CD4-positive, alpha-beta T cell (primary cell): ENCODE measurements around the gene ZNF177. TPM values are rescaled to one million over a fixed set of nuclear protein-coding genes. Genes with fewer than 3 reads are reported as not detected.

Source experiments
- ATAC-seq: fragments of 200-7000 bp; cut with Tn5 transposase; one replicate; pipeline ENCODE4 v1.10.0; 2022; ENCODE audit warnings: mild to moderate bottlenecking; ENCODE audit not compliant: poor library complexity
- CTCF ChIA-PET: fragments of 350-600 bp; sonication (Branson Sonifier 250); formaldehyde crosslinking; loops from one replicate; lab custom pipeline; 2021; ENCODE audit warnings: antibody characterized with exemption, inconsistent platforms; lab: Charles Lee
- POLR2A ChIA-PET: fragments of 350-600 bp; sonication (Branson Sonifier 250); formaldehyde crosslinking; loops from one replicate; lab custom pipeline; 2021; ENCODE audit warnings: antibody characterized with exemption, inconsistent platforms; lab: Charles Lee
- DNase-seq, 14 experiments: peaks; one replicate each; pipeline ENCODE4 v3.0.0-alpha.2; 2013 to 2020; ENCODE audit warnings: mixed read lengths in 2 of 14
- H3K27ac ChIP-seq, 2 donors: one replicate each; pipeline versions ENCODE4 v1.5.1 to v1.7.0; 2013; ENCODE audit warnings: low read length in 2 of 2, low read depth in 1 of 2, mild to moderate bottlenecking in 1 of 2
- H3K27me3 ChIP-seq, 2 experiments: 1 replicate in 1 of 2; 2 replicates in 1 of 2; pipeline versions ENCODE4 v1.6.1 to v1.7.0; 2013; ENCODE audit warnings: low read length in 2 of 2, control low read depth in 1 of 2, mild to moderate bottlenecking in 1 of 2, moderate library complexity in 1 of 2; ENCODE audit not compliant: insufficient read depth in 2 of 2, control insufficient read depth in 1 of 2
- H3K36me3 ChIP-seq: one replicate; pipeline ENCODE4 v1.6.1; 2013; ENCODE audit warnings: low read length, control low read depth; ENCODE audit not compliant: insufficient read depth
- H3K4me1 ChIP-seq: one replicate; pipeline ENCODE4 v1.6.1; 2013; ENCODE audit warnings: low read length, control low read depth; ENCODE audit not compliant: insufficient read depth
- H3K4me3 ChIP-seq: one replicate; pipeline ENCODE4 v1.5.1; 2013; ENCODE audit warnings: mild to moderate bottlenecking, low read length, moderate library complexity
- H3K9me3 ChIP-seq, 2 experiments: 1 replicate in 1 of 2; 2 replicates in 1 of 2; pipeline versions ENCODE4 v1.6.1 to v1.7.0; 2013; ENCODE audit warnings: low read length in 2 of 2, mild to moderate bottlenecking in 2 of 2, control low read depth in 1 of 2, moderate library complexity in 1 of 2; ENCODE audit not compliant: control insufficient read depth in 1 of 2, insufficient read depth in 1 of 2
- H3K27ac Mint-ChIP-seq: one replicate; pipeline ENCODE4 v1.8.0; 2020; ENCODE audit warnings: mixed read lengths
- H3K27me3 Mint-ChIP-seq: one replicate; pipeline ENCODE4 v1.8.0; 2021; ENCODE audit warnings: mixed read lengths
- H3K36me3 Mint-ChIP-seq: one replicate; pipeline ENCODE4 v1.8.0; 2021; ENCODE audit warnings: low read depth, mixed read lengths
- H3K4me1 Mint-ChIP-seq: one replicate; pipeline ENCODE4 v1.8.0; 2021; ENCODE audit warnings: low read depth, mixed read lengths
- H3K4me3 Mint-ChIP-seq: one replicate; pipeline ENCODE4 v1.8.0; 2020; ENCODE audit warnings: mild to moderate bottlenecking, mixed read lengths
- H3K9me3 Mint-ChIP-seq: one replicate; pipeline ENCODE4 v1.8.0; 2020; ENCODE audit warnings: mixed read lengths
- intact Hi-C, 2 experiments: fragments of 100-400 bp; cut with DNase I in 1 of 2; cut with micrococcal nuclease in 1 of 2; formaldehyde crosslinking; loops; one replicate each; pipeline versions ENCODE4 v1.15.1 to v1.9.0; 2023 to 2025; cut with DNase I, micrococcal nuclease
- total RNA-seq, 174 experiments: library from RNA in 2 of 174; stranded (reverse) in 2 of 174; gene quantifications; one replicate each; pipeline ENCODE4 v1.2.3 and lab custom pipeline; 2021 to 2026
- TF ChIP-seq, protein P1 (sequence below): fragments of 200-600 bp; IDR thresholded peaks from one replicate; pipeline ENCODE4 v1.8.0; 2022; ENCODE audit warnings: antibody characterized with exemption, mild to moderate bottlenecking

Gene ZNF177
- total RNA-seq, 2 experiments from 2014 or later = 1.6 TPM; not detected in 1

GRCh38 chr19:9348253-9348652, 14.6 kb upstream of the ZNF177 start:
- Histone ChIP-seq H3K36me3 (peaks cover 6% of the 10 kb centered on the region), H3K27me3 (no peaks in the 10 kb centered on the region), H3K9me3 (peaks cover 47 to 89% of the 10 kb centered on the region in 2 experiments), H3K4me1 (no peaks in the 10 kb centered on the region), H3K4me3 (no peak overlapping the region), H3K27ac (no peak overlapping the region)
- no peak for ATAC-seq
- ChIA-PET POLR2A (no interaction called here), CTCF (no interaction called here)
- Mint-ChIP-seq H3K27me3 (no peaks in the 10 kb centered on the region), H3K4me1 (no peaks in the 10 kb centered on the region), H3K4me3 (no peak overlapping the region), H3K27ac (no peak overlapping the region), H3K36me3 (peaks cover 94% of the 10 kb centered on the region), H3K9me3 (peaks cover 8% of the 10 kb centered on the region)
- DNase-seq = no peak
- TF ChIP-seq, protein P1, sequence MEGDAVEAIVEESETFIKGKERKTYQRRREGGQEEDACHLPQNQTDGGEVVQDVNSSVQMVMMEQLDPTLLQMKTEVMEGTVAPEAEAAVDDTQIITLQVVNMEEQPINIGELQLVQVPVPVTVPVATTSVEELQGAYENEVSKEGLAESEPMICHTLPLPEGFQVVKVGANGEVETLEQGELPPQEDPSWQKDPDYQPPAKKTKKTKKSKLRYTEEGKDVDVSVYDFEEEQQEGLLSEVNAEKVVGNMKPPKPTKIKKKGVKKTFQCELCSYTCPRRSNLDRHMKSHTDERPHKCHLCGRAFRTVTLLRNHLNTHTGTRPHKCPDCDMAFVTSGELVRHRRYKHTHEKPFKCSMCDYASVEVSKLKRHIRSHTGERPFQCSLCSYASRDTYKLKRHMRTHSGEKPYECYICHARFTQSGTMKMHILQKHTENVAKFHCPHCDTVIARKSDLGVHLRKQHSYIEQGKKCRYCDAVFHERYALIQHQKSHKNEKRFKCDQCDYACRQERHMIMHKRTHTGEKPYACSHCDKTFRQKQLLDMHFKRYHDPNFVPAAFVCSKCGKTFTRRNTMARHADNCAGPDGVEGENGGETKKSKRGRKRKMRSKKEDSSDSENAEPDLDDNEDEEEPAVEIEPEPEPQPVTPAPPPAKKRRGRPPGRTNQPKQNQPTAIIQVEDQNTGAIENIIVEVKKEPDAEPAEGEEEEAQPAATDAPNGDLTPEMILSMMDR = no peak
- intact Hi-C loops = loop anchor here in 1 of 2 experiments (5.0 kb wide), 1 partner anchor 34 kb away; no protein-coding TSS in a partner anchor

GRCh38 chr19:9348671-9349070, 14.1 kb upstream of the ZNF177 start:
- CTCF ChIA-PET = no interaction called here
- Mint-ChIP-seq H3K4me1 (no peaks in the 10 kb centered on the region), H3K9me3 (peaks cover 8% of the 10 kb centered on the region), H3K4me3 (no peak overlapping the region), H3K27ac (no peak overlapping the region), H3K36me3 (peaks cover 92% of the 10 kb centered on the region), H3K27me3 (no peaks in the 10 kb centered on the region)
- DNase-seq (no peak), ATAC-seq (no peak)
- H3K36me3 ChIP-seq = peaks cover 2% of the 10 kb centered on the region
- H3K4me3 ChIP-seq = no peak overlapping the region
- H3K9me3 ChIP-seq = peaks cover 48 to 88% of the 10 kb centered on the region in 2 experiments
- H3K27ac ChIP-seq = no peak overlapping the region
- intact Hi-C loops = loop anchor here in 1 of 2 experiments (5.0 kb wide), 1 partner anchor 34 kb away; no protein-coding TSS in a partner anchor
- POLR2A ChIA-PET = no interaction called here
- H3K27me3 ChIP-seq = no peaks in the 10 kb centered on the region
- H3K4me1 ChIP-seq = no peaks in the 10 kb centered on the region
- TF ChIP-seq, protein P1 = no peak

- H3K27ac Mint-ChIP-seq = no peak overlapping the region
- H3K9me3 Mint-ChIP-seq = no peaks in the 10 kb centered on the region
These were observed 10.3 kb upstream of the ZNF177 start for GRCh38 chr19:9352505-9352904.

More at GRCh38 chr19:9352505-9352904, 10.3 kb upstream of the ZNF177 start:
- H3K27ac ChIP-seq = no peak overlapping the region
- CTCF ChIA-PET = no interaction called here
- Mint-ChIP-seq H3K27me3 (no peaks in the 10 kb centered on the region), H3K36me3 (peaks cover 87% of the 10 kb centered on the region), H3K4me3 (no peak overlapping the region), H3K4me1 (no peaks in the 10 kb centered on the region)
- ATAC-seq = no peak
- no peaks in the 10 kb centered on the region for H3K27me3 ChIP-seq
- DNase-seq = no peak
- no peaks in the 10 kb centered on the region for H3K4me1 ChIP-seq
- H3K36me3 ChIP-seq = no peaks in the 10 kb centered on the region
- intact Hi-C loops = no loop called here
- H3K9me3 ChIP-seq = peaks cover 67 to 86% of the 10 kb centered on the region in 2 experiments
- TF ChIP-seq, protein P1 = no peak
- POLR2A ChIA-PET = no interaction called here
- H3K4me3 ChIP-seq = no peak overlapping the region
